Measurements from ENCODE around the gene UPK1B.

DNA sequence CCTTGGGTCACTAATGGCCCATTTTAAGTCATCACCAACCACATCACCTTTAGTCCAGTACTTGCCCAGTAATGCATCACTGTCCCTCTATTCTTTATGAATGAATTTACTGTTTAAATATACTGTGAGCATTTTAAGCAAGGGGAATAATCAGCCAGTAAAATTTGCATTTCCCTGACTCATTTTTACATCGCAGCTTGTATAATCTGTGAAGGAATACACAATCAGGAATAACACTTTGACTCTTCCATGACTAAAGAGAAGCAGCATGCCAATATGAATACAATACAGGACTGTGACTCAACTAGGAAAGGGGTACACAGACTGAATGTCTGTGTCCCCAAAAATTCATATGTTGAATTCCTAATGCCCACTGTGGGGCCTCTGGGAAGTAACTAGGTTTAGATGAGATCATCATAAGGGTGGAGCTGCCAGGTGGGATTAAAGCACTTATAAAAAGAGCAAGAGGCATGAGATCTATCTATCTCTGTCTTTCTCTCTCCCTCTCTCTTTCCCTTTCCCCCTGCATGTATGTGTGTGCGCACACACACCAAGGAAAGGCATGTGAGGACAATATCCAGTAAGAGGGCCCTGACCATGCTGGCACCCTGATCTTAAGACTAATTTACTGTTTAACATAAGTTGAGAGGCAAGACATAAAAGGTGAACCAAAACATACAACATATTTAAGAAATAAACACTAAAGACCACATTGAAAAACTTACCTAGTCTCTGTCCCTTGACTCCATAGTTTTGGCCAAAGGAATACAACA lies 55.2 kb downstream of the UPK1B start:
- TF ChIP-seq, protein P1, sequence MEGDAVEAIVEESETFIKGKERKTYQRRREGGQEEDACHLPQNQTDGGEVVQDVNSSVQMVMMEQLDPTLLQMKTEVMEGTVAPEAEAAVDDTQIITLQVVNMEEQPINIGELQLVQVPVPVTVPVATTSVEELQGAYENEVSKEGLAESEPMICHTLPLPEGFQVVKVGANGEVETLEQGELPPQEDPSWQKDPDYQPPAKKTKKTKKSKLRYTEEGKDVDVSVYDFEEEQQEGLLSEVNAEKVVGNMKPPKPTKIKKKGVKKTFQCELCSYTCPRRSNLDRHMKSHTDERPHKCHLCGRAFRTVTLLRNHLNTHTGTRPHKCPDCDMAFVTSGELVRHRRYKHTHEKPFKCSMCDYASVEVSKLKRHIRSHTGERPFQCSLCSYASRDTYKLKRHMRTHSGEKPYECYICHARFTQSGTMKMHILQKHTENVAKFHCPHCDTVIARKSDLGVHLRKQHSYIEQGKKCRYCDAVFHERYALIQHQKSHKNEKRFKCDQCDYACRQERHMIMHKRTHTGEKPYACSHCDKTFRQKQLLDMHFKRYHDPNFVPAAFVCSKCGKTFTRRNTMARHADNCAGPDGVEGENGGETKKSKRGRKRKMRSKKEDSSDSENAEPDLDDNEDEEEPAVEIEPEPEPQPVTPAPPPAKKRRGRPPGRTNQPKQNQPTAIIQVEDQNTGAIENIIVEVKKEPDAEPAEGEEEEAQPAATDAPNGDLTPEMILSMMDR (IDR thresholded peaks at IDR 0.05; ENCODE audit: low read depth, low read length, missing input control): no peak
- TF ChIP-seq TAF1 (conservative IDR thresholded peaks at IDR 0.05): no peak
